DMS53 treated with DMSO at 0.1 percent for 48 hours (cell line): ENCODE results near the gene HNRNPLL.
A peak's percentile ranks its signal among the peaks of the same experiment; 100 is the strongest.
"Not testable (repeated sequence)": the region's sequence is repeated elsewhere in the genome, so short reads cannot be mapped to it uniquely, and the experiment has no call there.

ENCODE experiments used
- DNase-seq: peaks from one replicate; lab custom pipeline; 2025; ENCODE audit not compliant: unreplicated experiment; lab: John Stamatoyannopoulos, UW

HNRNPLL gene

GRCh38 chr2:38620282-38620977 lies 17.7 kb upstream of the HNRNPLL start:
- DNase-seq: no peak

GRCh38 chr2:38619458-38620164 lies 16.9 kb upstream of the HNRNPLL start:
- no peak for DNase-seq

- DNase-seq: no peak
Measured at GRCh38 chr2:38617301-38617700, 14.6 kb upstream of the HNRNPLL start.

GRCh38 chr2:38615237-38615636 lies 12.5 kb upstream of the HNRNPLL start:
- no peak for DNase-seq

- DNase-seq: no peak
Measured at GRCh38 chr2:38613849-38614213, 11.1 kb upstream of the HNRNPLL start.

- DNase-seq: no peak
Measured at GRCh38 chr2:38613126-38613848, 10.6 kb upstream of the HNRNPLL start.

- DNase-seq: no peak
Measured at GRCh38 chr2:38610851-38611801, 8.4 kb upstream of the HNRNPLL start.

- not testable (repeated sequence) for DNase-seq
Measured at GRCh38 chr2:38609246-38609645, 6.5 kb upstream of the HNRNPLL start.

GRCh38 chr2:38608755-38609154 lies 6.0 kb upstream of the HNRNPLL start:
- no peak for DNase-seq

GRCh38 chr2:38605298-38605830 lies 2.6 kb upstream of the HNRNPLL start:
- DNase-seq: no peak

GRCh38 chr2:38603402-38604290 lies 918 bp upstream of the HNRNPLL start:
- DNase-seq: peak; percentile 52

- no peak for DNase-seq
Measured at GRCh38 chr2:38602136-38602731, 494 bp downstream of the HNRNPLL start.

GRCh38 chr2:38601463-38602135 lies 1.1 kb downstream of the HNRNPLL start:
- DNase-seq: no peak

- DNase-seq: no peak
Measured at GRCh38 chr2:38600921-38601455, 1.7 kb downstream of the HNRNPLL start.

GRCh38 chr2:38600242-38600891 lies 2.4 kb downstream of the HNRNPLL start:
- DNase-seq: no peak

GRCh38 chr2:38599706-38600105 lies 3.0 kb downstream of the HNRNPLL start:
- no peak for DNase-seq

GRCh38 chr2:38598991-38599295 lies 3.8 kb downstream of the HNRNPLL start:
- DNase-seq: no peak
